ENCODE data around the gene TUBGCP6. TPM values are rescaled to one million over a fixed set of nuclear protein-coding genes. Genes with fewer than 3 reads are reported as not detected.
A peak's percentile ranks its signal among the peaks of the same experiment; 100 is the strongest.

Gene TUBGCP6
- total and polyA plus RNA-seq, 10 of the 15 experiments (the other 5 are each of a cell fraction or from before 2014, with no cell fraction given), result 0.74 to 41.4 (median 19.4) TPM

- TF ChIP-seq PRDM15 (CRISPR knock-in tag; IDR thresholded peaks at IDR 0.05) (no peak), HDAC2 (IDR thresholded peaks at IDR 0.05) (no peak), SMC3 (IDR thresholded peaks at IDR 0.05; ENCODE audit: borderline replicate concordance, low read length) (no peak), MYC (IDR thresholded peaks at IDR 0.05; ENCODE audit: insufficient read depth, insufficient read length, insufficient replicate concordance, low read length, severe bottlenecking) (no peak), EED (IDR thresholded peaks at IDR 0.05; ENCODE audit: low read depth) (no peak; the same call in 1 of the 2 replicates), MEF2B (IDR thresholded peaks at IDR 0.05; ENCODE audit: partially characterized antibody, poor library complexity, severe bottlenecking) (no peak), SPI1 (IDR thresholded peaks at IDR 0.05; ENCODE audit: borderline replicate concordance, insufficient read depth, low read depth, low read length) (peak; percentile 90), TCF12 (IDR thresholded peaks at IDR 0.05; ENCODE audit: low read depth, low read length) (no peak), BCLAF1 (IDR thresholded peaks at IDR 0.05) (no peak), STAT3 (IDR thresholded peaks at IDR 0.05; ENCODE audit: low read depth, low read length) (no peak), IRF3 (IDR thresholded peaks at IDR 0.05) (no peak), IKZF1 (conservative IDR thresholded peaks at IDR 0.05) (peak; percentile 69)
- TF ChIP-seq, protein P1, sequence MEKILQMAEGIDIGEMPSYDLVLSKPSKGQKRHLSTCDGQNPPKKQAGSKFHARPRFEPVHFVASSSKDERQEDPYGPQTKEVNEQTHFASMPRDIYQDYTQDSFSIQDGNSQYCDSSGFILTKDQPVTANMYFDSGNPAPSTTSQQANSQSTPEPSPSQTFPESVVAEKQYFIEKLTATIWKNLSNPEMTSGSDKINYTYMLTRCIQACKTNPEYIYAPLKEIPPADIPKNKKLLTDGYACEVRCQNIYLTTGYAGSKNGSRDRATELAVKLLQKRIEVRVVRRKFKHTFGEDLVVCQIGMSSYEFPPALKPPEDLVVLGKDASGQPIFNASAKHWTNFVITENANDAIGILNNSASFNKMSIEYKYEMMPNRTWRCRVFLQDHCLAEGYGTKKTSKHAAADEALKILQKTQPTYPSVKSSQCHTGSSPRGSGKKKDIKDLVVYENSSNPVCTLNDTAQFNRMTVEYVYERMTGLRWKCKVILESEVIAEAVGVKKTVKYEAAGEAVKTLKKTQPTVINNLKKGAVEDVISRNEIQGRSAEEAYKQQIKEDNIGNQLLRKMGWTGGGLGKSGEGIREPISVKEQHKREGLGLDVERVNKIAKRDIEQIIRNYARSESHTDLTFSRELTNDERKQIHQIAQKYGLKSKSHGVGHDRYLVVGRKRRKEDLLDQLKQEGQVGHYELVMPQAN (conservative IDR thresholded peaks at IDR 0.05), result no peak
- TF ChIP-seq, protein P2, sequence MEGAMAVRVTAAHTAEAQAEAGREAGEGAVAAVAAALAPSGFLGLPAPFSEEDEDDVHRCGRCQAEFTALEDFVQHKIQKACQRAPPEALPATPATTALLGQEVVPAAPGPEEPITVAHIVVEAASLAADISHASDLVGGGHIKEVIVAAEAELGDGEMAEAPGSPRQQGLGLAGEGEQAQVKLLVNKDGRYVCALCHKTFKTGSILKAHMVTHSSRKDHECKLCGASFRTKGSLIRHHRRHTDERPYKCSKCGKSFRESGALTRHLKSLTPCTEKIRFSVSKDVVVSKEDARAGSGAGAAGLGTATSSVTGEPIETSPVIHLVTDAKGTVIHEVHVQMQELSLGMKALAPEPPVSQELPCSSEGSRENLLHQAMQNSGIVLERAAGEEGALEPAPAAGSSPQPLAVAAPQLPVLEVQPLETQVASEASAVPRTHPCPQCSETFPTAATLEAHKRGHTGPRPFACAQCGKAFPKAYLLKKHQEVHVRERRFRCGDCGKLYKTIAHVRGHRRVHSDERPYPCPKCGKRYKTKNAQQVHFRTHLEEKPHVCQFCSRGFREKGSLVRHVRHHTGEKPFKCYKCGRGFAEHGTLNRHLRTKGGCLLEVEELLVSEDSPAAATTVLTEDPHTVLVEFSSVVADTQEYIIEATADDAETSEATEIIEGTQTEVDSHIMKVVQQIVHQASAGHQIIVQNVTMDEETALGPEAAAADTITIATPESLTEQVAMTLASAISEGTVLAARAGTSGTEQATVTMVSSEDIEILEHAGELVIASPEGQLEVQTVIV (IDR thresholded peaks at IDR 0.05; ENCODE audit: borderline replicate concordance, partially characterized antibody), result no peak
- TF ChIP-seq, protein P3, sequence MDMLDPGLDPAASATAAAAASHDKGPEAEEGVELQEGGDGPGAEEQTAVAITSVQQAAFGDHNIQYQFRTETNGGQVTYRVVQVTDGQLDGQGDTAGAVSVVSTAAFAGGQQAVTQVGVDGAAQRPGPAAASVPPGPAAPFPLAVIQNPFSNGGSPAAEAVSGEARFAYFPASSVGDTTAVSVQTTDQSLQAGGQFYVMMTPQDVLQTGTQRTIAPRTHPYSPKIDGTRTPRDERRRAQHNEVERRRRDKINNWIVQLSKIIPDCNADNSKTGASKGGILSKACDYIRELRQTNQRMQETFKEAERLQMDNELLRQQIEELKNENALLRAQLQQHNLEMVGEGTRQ (IDR thresholded peaks at IDR 0.05; ENCODE audit: borderline replicate concordance, low read depth, low read length), result no peak
Observed at GRCh38 chr22:50173311-50173982, 71.4 kb downstream of the TUBGCP6 start (continued).
